ENCODE measurements around the gene CRB2. TPM values are rescaled to one million over a fixed set of nuclear protein-coding genes. Genes with fewer than 3 reads are reported as not detected.

Gene CRB2
- total RNA-seq, 1 experiment from 2014 or later, result not detected

- DNase-seq (ENCODE audit: low read depth, low spot score), result no peak
- in situ Hi-C loops (cut with HindIII; ENCODE audit: low pct_unique_long_range_greater_than_20kb, low sequenced_read_pairs), result no loop called here
Measured at GRCh38 chr9:123419091-123419490, 63.1 kb downstream of the CRB2 start.

- in situ Hi-C loops (cut with HindIII; ENCODE audit: low pct_unique_long_range_greater_than_20kb, low sequenced_read_pairs), result no loop called here
- DNase-seq (ENCODE audit: low read depth, low spot score), result no peak
Measured at GRCh38 chr9:123419721-123420591, 64.0 kb downstream of the CRB2 start.

GRCh38 chr9:123420592-123421111 is 64.7 kb downstream of the CRB2 start:
- in situ Hi-C loops (cut with HindIII; ENCODE audit: low pct_unique_long_range_greater_than_20kb, low sequenced_read_pairs), result no loop called here
- DNase-seq (ENCODE audit: low read depth, low spot score), result no peak

GRCh38 chr9:123421186-123421585 is 65.2 kb downstream of the CRB2 start:
- in situ Hi-C loops (cut with HindIII; ENCODE audit: low pct_unique_long_range_greater_than_20kb, low sequenced_read_pairs), result no loop called here
- no peak for DNase-seq (ENCODE audit: low read depth, low spot score)

GRCh38 chr9:123421801-123422455 is 65.9 kb downstream of the CRB2 start:
- DNase-seq (ENCODE audit: low read depth, low spot score), result no peak
- in situ Hi-C loops (cut with HindIII; ENCODE audit: low pct_unique_long_range_greater_than_20kb, low sequenced_read_pairs), result no loop called here

GRCh38 chr9:123422635-123423310 is 66.8 kb downstream of the CRB2 start:
- DNase-seq (ENCODE audit: low read depth, low spot score), result no peak
- in situ Hi-C loops (cut with HindIII; ENCODE audit: low pct_unique_long_range_greater_than_20kb, low sequenced_read_pairs), result no loop called here

GRCh38 chr9:123423311-123423640 is 67.3 kb downstream of the CRB2 start:
- in situ Hi-C loops (cut with HindIII; ENCODE audit: low pct_unique_long_range_greater_than_20kb, low sequenced_read_pairs), result no loop called here
- no peak for DNase-seq (ENCODE audit: low read depth, low spot score)

GRCh38 chr9:123424131-123424530 is 68.1 kb downstream of the CRB2 start:
- in situ Hi-C loops (cut with HindIII; ENCODE audit: low pct_unique_long_range_greater_than_20kb, low sequenced_read_pairs), result no loop called here
- DNase-seq (ENCODE audit: low read depth, low spot score), result no peak

- no peak for DNase-seq (ENCODE audit: low read depth, low spot score)
- in situ Hi-C loops (cut with HindIII; ENCODE audit: low pct_unique_long_range_greater_than_20kb, low sequenced_read_pairs), result no loop called here
Measured at GRCh38 chr9:123424552-123425225, 68.7 kb downstream of the CRB2 start.

- in situ Hi-C loops (cut with HindIII; ENCODE audit: low pct_unique_long_range_greater_than_20kb, low sequenced_read_pairs), result no loop called here
- no peak for DNase-seq (ENCODE audit: low read depth, low spot score)
Measured at GRCh38 chr9:123425261-123425821, 69.3 kb downstream of the CRB2 start.

GRCh38 chr9:123425836-123426365 is 69.9 kb downstream of the CRB2 start:
- in situ Hi-C loops (cut with HindIII; ENCODE audit: low pct_unique_long_range_greater_than_20kb, low sequenced_read_pairs), result no loop called here
- DNase-seq (ENCODE audit: low read depth, low spot score), result no peak

- in situ Hi-C loops (cut with HindIII; ENCODE audit: low pct_unique_long_range_greater_than_20kb, low sequenced_read_pairs), result no loop called here
- DNase-seq (ENCODE audit: low read depth, low spot score), result no peak
Measured at GRCh38 chr9:123426406-123426805, 70.4 kb downstream of the CRB2 start.

Small RNA genes within 50 kb of the gene (small RNA-seq; reads per million reads assigned to genes)
- gene MIR601, result 0 reads per million in 2 experiments

Other genes with a start within 250 kb of the CRB2 start
- gene STRBP, start 87.6 kb upstream of the CRB2 start, total RNA-seq (2014; rRNA removed; shearing (Covaris generic)), result 36.7 and 37.0 TPM in 2 replicates